GM12872 (cell line): ENCODE measurements around the gene SOD3.

Experiments used
- TF ChIP-seq, protein P1 (sequence below): IDR thresholded peaks from 3 replicates; pipeline ENCODE4 v1.5.1; 2011; ENCODE audit warnings: low read depth, mild to moderate bottlenecking, low read length, moderate library complexity; ENCODE audit not compliant: insufficient read depth

The SOD3 gene

GRCh38 chr4:24770032-24770584 lies 25.3 kb upstream of the SOD3 start:
- TF ChIP-seq, protein P1, sequence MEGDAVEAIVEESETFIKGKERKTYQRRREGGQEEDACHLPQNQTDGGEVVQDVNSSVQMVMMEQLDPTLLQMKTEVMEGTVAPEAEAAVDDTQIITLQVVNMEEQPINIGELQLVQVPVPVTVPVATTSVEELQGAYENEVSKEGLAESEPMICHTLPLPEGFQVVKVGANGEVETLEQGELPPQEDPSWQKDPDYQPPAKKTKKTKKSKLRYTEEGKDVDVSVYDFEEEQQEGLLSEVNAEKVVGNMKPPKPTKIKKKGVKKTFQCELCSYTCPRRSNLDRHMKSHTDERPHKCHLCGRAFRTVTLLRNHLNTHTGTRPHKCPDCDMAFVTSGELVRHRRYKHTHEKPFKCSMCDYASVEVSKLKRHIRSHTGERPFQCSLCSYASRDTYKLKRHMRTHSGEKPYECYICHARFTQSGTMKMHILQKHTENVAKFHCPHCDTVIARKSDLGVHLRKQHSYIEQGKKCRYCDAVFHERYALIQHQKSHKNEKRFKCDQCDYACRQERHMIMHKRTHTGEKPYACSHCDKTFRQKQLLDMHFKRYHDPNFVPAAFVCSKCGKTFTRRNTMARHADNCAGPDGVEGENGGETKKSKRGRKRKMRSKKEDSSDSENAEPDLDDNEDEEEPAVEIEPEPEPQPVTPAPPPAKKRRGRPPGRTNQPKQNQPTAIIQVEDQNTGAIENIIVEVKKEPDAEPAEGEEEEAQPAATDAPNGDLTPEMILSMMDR, result no peak

GRCh38 chr4:24770667-24771066 lies 24.7 kb upstream of the SOD3 start:
- TF ChIP-seq, protein P1, result no peak

DNA sequence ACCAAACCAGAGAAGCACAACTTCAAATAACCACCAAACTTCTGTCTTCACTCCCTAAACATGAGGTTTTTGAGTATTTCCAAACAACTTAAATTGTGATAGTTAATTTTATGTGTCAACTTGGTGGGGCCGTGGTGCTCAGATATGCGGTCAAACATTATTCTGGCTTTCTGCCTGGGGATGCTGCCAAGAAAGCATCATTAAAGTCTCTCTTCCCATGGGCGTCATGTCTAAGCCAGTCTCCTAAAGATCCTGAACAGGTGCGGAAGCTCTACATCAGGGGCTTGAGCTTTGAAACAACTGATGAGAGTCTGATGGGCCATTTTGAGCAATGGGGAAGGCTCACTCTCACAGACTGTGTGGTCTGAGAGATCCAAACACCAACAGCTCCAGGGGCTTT lies 24.1 kb upstream of the SOD3 start:
- TF ChIP-seq, protein P1, result no peak

- TF ChIP-seq, protein P1, result no peak
These were observed 23.2 kb upstream of the SOD3 start for GRCh38 chr4:24772061-24772705.

DNA sequence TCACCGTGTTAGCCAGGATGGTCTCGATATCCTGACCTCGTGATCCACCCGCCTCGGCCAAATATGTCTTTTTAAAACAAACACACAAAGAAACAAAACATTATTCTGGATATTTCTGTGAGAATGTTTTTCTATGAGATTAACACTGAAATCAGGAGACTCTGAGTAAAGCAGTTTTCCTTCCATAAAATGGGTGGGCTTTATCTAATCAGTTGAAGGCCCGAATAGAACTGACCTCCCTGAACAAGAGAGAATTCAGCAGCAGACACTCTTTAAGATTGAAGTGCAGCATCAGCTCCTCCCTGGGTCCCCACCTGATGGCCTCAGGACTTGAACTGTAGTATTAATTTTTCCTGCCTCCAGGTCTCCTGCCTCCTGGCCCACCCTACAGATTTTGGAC lies 22.4 kb upstream of the SOD3 start:
- TF ChIP-seq, protein P1, result no peak

- TF ChIP-seq, protein P1, result no peak
These were observed 20.9 kb upstream of the SOD3 start for GRCh38 chr4:24774452-24774851.

- TF ChIP-seq, protein P1, result no peak
These were observed 20.3 kb upstream of the SOD3 start for GRCh38 chr4:24775032-24775605.
